ENCODE results near the gene CELF2.

The CELF2 gene

DNA sequence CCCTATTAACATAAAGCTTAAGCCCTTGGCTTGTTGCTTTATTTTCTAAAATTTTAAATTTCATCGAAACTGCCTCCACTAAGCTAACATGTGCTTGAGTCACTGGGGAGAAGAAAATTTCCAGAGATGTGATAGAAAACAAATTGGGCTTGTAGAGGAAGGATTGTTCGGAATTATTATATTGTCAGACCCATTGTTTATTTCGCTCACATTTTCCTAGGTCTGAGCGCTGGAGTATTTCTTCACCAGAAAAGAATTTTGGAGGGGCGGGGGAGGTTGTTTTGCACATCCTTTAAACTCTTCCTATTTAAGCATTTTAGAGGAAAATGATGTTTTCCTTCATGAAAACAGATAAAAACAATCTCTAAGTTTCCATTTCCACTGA, 29.1 kb downstream of the CELF2 start:
- Histone ChIP-seq H3K27ac (ENCODE audit: low read depth, low read length) (no peak overlapping the region), H3K9ac (ENCODE audit: low read length) (no peak overlapping the region), H3K36me3 (ENCODE audit: insufficient read depth, low read length) (no peaks in the 10 kb centered on the region), H3K9me3 (ENCODE audit: low read length) (no peaks in the 10 kb centered on the region), H3K27me3 (ENCODE audit: control insufficient read depth in 1 of 2, insufficient read depth in 2 of 2, low read length in 2 of 2) (no peaks in the 10 kb centered on the region), H3K4me3 (ENCODE audit: low read depth in 1 of 2, low read length in 2 of 2) (no peak overlapping the region), H3K4me1 (ENCODE audit: insufficient read depth, low read length) (peaks cover 48% of the 10 kb centered on the region)

DNA sequence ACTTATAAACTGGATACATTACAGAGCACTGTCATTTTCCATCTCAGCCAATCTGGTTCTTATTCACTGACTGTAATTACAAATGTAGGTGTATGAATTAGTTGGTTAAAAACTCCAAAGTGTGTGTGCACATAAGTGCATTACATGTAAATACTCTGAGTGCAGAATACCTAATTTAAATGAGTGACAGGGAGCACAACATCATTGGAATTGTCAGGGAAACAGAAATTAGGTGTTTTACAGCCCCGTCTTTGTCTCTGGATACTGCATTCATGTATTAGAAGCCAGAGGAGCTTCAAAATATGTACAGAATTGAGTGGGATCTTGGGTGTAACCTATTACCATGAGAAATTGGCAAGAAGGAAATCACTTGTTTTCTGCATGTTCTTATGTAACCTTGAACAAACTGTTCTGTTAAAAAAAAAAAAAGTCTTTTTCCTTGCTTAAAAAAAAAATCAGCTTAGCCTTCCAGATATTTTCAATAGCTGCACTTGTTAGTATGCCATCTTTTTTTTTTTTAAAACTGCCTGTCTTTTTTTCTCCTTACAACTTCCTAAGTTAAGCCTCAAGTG, 31.1 kb downstream of the CELF2 start:
- Histone ChIP-seq H3K9ac (ENCODE audit: low read length) (no peak overlapping the region), H3K4me1 (ENCODE audit: insufficient read depth, low read length) (peaks cover 48% of the 10 kb centered on the region), H3K4me3 (ENCODE audit: low read depth in 1 of 2, low read length in 2 of 2) (no peak overlapping the region), H3K36me3 (ENCODE audit: insufficient read depth, low read length) (no peaks in the 10 kb centered on the region), H3K27me3 (ENCODE audit: control insufficient read depth in 1 of 2, insufficient read depth in 2 of 2, low read length in 2 of 2) (no peaks in the 10 kb centered on the region), H3K9me3 (ENCODE audit: low read length) (no peaks in the 10 kb centered on the region), H3K27ac (ENCODE audit: low read depth, low read length) (peak overlapping the region; percentile 16)

DNA sequence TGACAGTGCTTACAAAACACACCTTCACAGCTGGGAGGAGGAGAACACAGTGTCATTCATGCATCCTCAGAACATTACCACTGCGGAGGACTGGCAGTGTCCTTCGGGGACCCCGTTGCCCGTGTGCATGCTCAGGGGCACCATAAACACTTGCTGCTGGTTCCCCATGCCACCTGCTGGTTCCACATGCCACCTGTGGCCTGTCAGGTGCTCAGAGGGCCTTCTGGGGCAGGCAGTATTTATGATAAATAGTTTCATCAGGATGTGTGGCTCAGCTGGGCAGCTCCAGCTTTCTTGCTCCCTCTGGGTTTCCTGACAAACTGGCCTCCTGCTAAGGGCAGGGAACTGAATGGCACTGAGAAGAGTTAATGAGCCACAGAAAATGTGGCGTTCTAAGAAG, 32.1 kb downstream of the CELF2 start:
- H3K27ac ChIP-seq (ENCODE audit: low read depth, low read length) = no peak overlapping the region
- no peak overlapping the region for H3K9ac ChIP-seq (ENCODE audit: low read length)
- no peaks in the 10 kb centered on the region for H3K36me3 ChIP-seq (ENCODE audit: insufficient read depth, low read length)
- H3K4me3 ChIP-seq (ENCODE audit: low read depth in 1 of 2, low read length in 2 of 2) = no peak overlapping the region
- H3K27me3 ChIP-seq (ENCODE audit: control insufficient read depth in 1 of 2, insufficient read depth in 2 of 2, low read length in 2 of 2) = no peaks in the 10 kb centered on the region
- H3K9me3 ChIP-seq (ENCODE audit: low read length) = no peaks in the 10 kb centered on the region
- H3K4me1 ChIP-seq (ENCODE audit: insufficient read depth, low read length) = peaks cover 48% of the 10 kb centered on the region

DNA sequence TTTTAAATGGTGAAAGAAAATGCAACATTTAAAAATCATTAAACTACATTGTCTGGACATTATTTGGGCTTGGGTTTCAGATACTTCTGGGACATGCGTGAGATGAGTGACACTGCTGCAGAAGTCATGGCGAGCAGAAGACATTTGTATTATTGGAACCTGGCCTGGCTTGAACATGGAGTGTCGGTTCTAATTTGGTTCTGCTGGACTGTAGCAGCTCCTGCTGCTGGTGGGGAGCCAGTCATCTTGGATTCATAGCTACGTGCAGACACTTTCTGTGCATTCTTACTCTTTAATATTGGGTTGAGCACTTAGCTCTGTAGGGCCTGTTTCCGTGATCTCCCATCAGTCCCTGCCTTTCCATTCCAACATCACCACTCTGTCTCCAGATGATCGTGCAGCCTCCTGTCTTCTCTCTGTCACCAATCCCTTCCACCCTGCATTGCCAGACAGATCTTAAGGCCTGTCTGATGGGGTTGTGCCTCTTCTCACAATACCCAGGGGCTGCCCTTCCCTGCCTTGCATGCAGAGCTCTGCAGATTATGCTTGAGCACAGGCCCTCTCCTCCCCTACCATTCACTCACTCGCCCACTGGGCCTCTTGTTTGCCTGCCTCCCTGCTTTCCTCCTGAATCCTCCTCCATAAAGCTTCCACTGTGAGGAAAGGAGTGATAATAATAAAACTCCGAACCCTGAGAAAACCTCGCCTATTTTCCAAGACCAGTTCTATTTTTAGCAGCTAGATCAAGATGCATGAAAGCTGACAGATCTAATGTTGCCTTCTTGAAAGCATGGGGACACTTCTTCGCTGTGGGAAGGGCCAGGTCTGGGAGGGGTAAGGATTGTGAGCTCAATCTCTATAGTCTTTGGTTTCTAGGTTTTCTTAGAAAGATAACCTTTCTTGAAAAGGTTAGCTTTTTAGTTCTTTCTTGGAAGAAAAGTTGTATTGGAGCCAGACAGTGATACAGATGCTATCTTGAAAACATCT, 32.9 kb downstream of the CELF2 start:
- Histone ChIP-seq H3K9ac (ENCODE audit: low read length) (no peak overlapping the region), H3K36me3 (ENCODE audit: insufficient read depth, low read length) (no peaks in the 10 kb centered on the region), H3K4me3 (ENCODE audit: low read depth in 1 of 2, low read length in 2 of 2) (no peak overlapping the region), H3K27ac (ENCODE audit: low read depth, low read length) (peak overlapping the region; percentile 17), H3K9me3 (ENCODE audit: low read length) (no peaks in the 10 kb centered on the region), H3K27me3 (ENCODE audit: control insufficient read depth in 1 of 2, insufficient read depth in 2 of 2, low read length in 2 of 2) (no peaks in the 10 kb centered on the region), H3K4me1 (ENCODE audit: insufficient read depth, low read length) (peaks cover 43% of the 10 kb centered on the region)

DNA sequence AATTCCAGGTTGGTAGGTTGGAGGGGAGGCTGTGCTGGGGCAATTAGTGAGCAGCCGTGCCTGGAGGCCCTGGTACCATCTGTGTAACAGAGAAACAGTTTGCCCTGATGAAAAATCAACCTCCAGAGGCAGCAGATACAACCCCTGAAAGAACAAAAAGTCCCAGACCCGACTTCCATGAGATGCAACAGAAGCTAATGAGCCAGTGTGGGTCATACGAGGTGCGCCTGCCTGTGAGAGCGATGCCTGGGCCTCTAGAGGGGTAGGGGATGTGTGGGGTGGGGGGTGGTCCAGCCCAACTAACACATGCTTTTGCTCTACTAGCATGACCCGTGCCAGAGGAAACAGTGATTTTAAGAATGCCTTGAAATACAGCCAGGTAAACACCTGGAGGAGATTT, 39.3 kb downstream of the CELF2 start:
- H3K9me3 ChIP-seq (ENCODE audit: low read length) = no peaks in the 10 kb centered on the region
- no peaks in the 10 kb centered on the region for H3K27me3 ChIP-seq (ENCODE audit: control insufficient read depth in 1 of 2, insufficient read depth in 2 of 2, low read length in 2 of 2)
- H3K27ac ChIP-seq (ENCODE audit: low read depth, low read length) = no peak overlapping the region
- no peak overlapping the region for H3K9ac ChIP-seq (ENCODE audit: low read length)
- H3K4me1 ChIP-seq (ENCODE audit: insufficient read depth, low read length) = no peaks in the 10 kb centered on the region
- no peaks in the 10 kb centered on the region for H3K36me3 ChIP-seq (ENCODE audit: insufficient read depth, low read length)
- no peak overlapping the region for H3K4me3 ChIP-seq (ENCODE audit: low read depth in 1 of 2, low read length in 2 of 2)

DNA sequence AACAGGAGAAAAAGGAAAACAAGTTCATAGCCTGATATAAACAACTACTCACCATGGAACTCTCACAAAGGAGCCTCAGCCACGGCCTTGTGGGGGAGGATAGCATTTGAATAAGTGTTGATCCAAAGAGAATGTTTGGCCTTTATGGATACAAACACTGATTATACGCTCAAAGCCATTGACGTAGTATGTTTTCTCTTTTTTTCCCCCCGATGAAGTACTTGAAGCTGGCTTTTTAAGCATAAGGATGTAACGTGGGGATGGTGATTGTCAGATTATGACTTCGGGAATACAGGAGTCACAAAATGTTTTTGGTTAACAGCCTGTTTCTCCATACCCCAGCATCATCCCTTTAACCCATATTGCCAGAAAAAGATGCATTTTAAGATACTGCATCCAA, 39.8 kb downstream of the CELF2 start:
- H3K4me3 ChIP-seq (ENCODE audit: low read depth in 1 of 2, low read length in 2 of 2) = no peak overlapping the region
- H3K9ac ChIP-seq (ENCODE audit: low read length) = no peak overlapping the region
- H3K36me3 ChIP-seq (ENCODE audit: insufficient read depth, low read length) = no peaks in the 10 kb centered on the region

DNA sequence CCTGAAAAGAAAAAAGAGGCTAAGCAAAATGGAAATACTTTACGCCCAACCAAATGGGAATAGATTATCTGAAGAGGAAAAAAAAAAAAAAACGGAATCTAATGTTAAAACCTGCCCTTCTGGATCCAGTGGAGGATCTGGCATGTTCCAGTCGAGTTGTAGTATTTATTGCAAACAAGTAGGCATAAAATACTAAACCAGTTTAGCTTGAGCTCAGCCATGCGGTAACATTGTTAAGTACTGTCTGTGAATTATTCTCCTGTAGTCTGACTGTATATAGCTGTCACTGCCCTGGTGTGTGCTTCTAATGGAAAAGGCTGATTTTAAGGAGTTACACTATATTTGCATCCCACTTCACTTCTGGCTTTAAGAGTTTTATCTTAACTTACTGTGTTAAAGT, 40.3 kb downstream of the CELF2 start:
- no peaks in the 10 kb centered on the region for H3K4me1 ChIP-seq (ENCODE audit: insufficient read depth, low read length)

More for the DNA sequence above, 39.8 kb downstream of the CELF2 start:
- no peaks in the 10 kb centered on the region for H3K27me3 ChIP-seq (ENCODE audit: control insufficient read depth in 1 of 2, insufficient read depth in 2 of 2, low read length in 2 of 2)
- no peak overlapping the region for H3K27ac ChIP-seq (ENCODE audit: low read depth, low read length)
- H3K4me1 ChIP-seq (ENCODE audit: insufficient read depth, low read length) = no peaks in the 10 kb centered on the region
- no peaks in the 10 kb centered on the region for H3K9me3 ChIP-seq (ENCODE audit: low read length)

DNA sequence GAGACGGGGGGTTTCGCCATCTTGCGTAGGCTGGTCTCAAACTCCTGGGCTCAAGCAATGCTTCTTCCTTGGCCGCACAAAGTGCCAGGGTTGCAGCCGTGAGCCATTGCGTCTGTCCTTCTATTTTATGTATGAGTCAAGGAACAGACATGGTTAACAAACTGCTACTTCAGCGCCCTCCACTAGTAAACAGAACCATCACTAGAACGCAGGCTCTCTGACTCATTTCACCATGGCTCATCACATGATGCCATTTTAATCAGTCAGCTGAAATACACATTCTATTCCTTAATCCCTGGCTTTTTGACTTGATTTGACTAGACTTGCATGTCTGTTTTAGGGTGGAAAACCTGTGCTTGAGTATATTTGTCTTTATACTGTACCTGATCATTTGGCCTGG, 41.3 kb downstream of the CELF2 start:
- Histone ChIP-seq H3K36me3 (ENCODE audit: insufficient read depth, low read length) (no peaks in the 10 kb centered on the region), H3K4me1 (ENCODE audit: insufficient read depth, low read length) (peaks cover under 1% of the 10 kb centered on the region), H3K27ac (ENCODE audit: low read depth, low read length) (no peak overlapping the region), H3K9ac (ENCODE audit: low read length) (no peak overlapping the region), H3K27me3 (ENCODE audit: control insufficient read depth in 1 of 2, insufficient read depth in 2 of 2, low read length in 2 of 2) (no peaks in the 10 kb centered on the region), H3K9me3 (ENCODE audit: low read length) (no peaks in the 10 kb centered on the region), H3K4me3 (ENCODE audit: low read depth in 1 of 2, low read length in 2 of 2) (no peak overlapping the region)

More for the DNA sequence above, 40.3 kb downstream of the CELF2 start:
- H3K9me3 ChIP-seq (ENCODE audit: low read length) = no peaks in the 10 kb centered on the region
- H3K4me3 ChIP-seq (ENCODE audit: low read depth in 1 of 2, low read length in 2 of 2) = no peak overlapping the region
- H3K9ac ChIP-seq (ENCODE audit: low read length) = no peak overlapping the region
- no peaks in the 10 kb centered on the region for H3K27me3 ChIP-seq (ENCODE audit: control insufficient read depth in 1 of 2, insufficient read depth in 2 of 2, low read length in 2 of 2)
- H3K27ac ChIP-seq (ENCODE audit: low read depth, low read length) = no peak overlapping the region
- H3K36me3 ChIP-seq (ENCODE audit: insufficient read depth, low read length) = no peaks in the 10 kb centered on the region

DNA sequence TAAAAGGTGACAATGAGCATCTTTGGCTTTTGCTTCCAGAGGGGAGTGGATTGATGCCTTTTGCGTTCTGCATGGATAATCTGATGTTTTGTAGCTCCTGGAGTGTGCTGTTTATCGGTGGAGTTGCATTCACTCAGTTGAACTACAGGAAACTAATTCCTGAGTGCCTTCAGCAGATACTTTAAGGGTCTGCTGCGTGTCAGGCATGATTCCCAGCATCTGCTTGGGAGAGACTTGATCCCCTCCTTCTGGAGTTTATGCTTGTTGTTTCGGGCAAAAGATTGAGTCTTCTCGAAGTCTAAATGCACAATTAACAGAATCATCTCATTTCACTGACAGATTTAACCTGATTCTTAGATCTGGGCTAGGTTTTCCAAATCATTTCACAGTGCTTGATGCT, 46.2 kb downstream of the CELF2 start:
- Histone ChIP-seq H3K4me3 (ENCODE audit: low read depth in 1 of 2, low read length in 2 of 2) (no peak overlapping the region), H3K9ac (ENCODE audit: low read length) (no peak overlapping the region), H3K36me3 (ENCODE audit: insufficient read depth, low read length) (no peaks in the 10 kb centered on the region), H3K27me3 (ENCODE audit: control insufficient read depth in 1 of 2, insufficient read depth in 2 of 2, low read length in 2 of 2) (no peaks in the 10 kb centered on the region), H3K4me1 (ENCODE audit: insufficient read depth, low read length) (peaks cover 4% of the 10 kb centered on the region), H3K9me3 (ENCODE audit: low read length) (no peaks in the 10 kb centered on the region), H3K27ac (ENCODE audit: low read depth, low read length) (no peak overlapping the region)

DNA sequence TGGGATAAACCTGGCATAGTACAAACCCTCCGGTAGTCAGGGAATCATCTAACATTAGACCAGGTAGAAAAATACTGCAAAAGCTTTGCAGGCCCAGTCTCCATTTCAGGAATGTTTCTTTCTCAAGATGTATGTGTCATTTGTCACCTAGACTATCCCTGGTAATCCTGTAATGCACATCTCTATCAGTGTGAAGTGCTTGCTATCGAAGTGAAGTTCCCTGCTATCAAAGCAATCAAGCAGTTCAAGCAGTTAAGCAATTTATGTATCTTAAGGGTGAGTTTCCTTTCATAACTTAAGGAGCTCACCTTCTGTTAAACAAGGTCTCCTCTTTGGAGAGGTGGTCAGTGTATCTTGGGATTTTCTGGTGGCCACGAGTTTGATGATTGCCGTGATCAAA, 47.2 kb downstream of the CELF2 start:
- Histone ChIP-seq H3K36me3 (ENCODE audit: insufficient read depth, low read length) (no peaks in the 10 kb centered on the region), H3K4me1 (ENCODE audit: insufficient read depth, low read length) (peaks cover 4% of the 10 kb centered on the region), H3K27ac (ENCODE audit: low read depth, low read length) (no peak overlapping the region), H3K9me3 (ENCODE audit: low read length) (no peaks in the 10 kb centered on the region), H3K4me3 (ENCODE audit: low read depth in 1 of 2, low read length in 2 of 2) (no peak overlapping the region), H3K9ac (ENCODE audit: low read length) (no peak overlapping the region), H3K27me3 (ENCODE audit: control insufficient read depth in 1 of 2, insufficient read depth in 2 of 2, low read length in 2 of 2) (no peaks in the 10 kb centered on the region)

DNA sequence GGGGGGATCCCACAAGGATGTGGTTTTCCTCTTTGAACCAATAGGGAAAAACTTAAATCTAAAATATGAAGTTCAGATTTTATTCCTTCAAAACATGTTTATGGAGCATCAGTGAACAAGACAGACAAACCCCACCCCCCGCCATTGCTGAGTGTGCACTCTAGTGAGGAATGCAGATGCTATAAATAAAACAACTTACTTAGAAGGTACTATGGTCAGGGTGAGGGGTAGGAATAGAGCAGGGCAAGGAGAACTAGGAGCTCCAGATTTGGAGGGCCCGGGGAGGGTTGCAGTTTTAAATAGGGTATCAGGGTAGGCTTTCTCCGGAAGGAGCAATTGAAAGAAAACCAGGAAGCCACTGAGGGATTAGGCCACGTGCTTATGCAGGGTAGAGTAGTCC, 47.9 kb downstream of the CELF2 start:
- Histone ChIP-seq H3K4me1 (ENCODE audit: insufficient read depth, low read length) (peaks cover 4% of the 10 kb centered on the region), H3K9me3 (ENCODE audit: low read length) (no peaks in the 10 kb centered on the region), H3K27me3 (ENCODE audit: control insufficient read depth in 1 of 2, insufficient read depth in 2 of 2, low read length in 2 of 2) (no peaks in the 10 kb centered on the region), H3K4me3 (ENCODE audit: low read depth in 1 of 2, low read length in 2 of 2) (no peak overlapping the region), H3K36me3 (ENCODE audit: insufficient read depth, low read length) (no peaks in the 10 kb centered on the region), H3K27ac (ENCODE audit: low read depth, low read length) (no peak overlapping the region), H3K9ac (ENCODE audit: low read length) (no peak overlapping the region)

DNA sequence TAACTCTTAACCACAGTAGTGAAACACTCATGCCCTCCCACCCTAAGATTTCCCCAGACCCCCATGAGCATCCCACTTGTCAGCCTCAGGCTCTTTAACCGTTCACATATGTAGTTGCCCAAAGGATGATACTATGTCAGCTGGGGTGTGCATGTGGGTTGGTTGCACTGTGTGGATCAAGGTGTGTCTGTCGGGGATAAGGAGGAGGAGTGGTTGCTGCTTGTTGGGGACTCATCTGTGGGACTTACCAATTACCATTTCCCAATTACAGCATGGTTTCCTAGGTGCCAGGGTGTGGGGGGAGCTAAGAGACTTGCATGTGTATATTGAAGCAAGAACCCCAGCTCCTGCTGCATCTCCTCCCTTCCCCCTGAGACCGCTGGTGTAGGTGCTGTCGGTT, 48.8 kb downstream of the CELF2 start:
- H3K27ac ChIP-seq (ENCODE audit: low read depth, low read length) = no peak overlapping the region
- H3K9me3 ChIP-seq (ENCODE audit: low read length) = no peaks in the 10 kb centered on the region
- H3K36me3 ChIP-seq (ENCODE audit: insufficient read depth, low read length) = no peaks in the 10 kb centered on the region
- H3K27me3 ChIP-seq (ENCODE audit: control insufficient read depth in 1 of 2, insufficient read depth in 2 of 2, low read length in 2 of 2) = no peaks in the 10 kb centered on the region
- H3K9ac ChIP-seq (ENCODE audit: low read length) = no peak overlapping the region
- peaks cover 4% of the 10 kb centered on the region for H3K4me1 ChIP-seq (ENCODE audit: insufficient read depth, low read length)
- H3K4me3 ChIP-seq (ENCODE audit: low read depth in 1 of 2, low read length in 2 of 2) = no peak overlapping the region
